Measurements from ENCODE around the gene FGD4.
"Not testable (repeated sequence)": the region's sequence is repeated elsewhere in the genome, so short reads cannot be mapped to it uniquely, and the experiment has no call there.

The FGD4 gene

GRCh38 chr12:32508626-32509025, 109.3 kb downstream of the FGD4 start:
- H3K14ac ChIP-seq (ENCODE audit: low read length) = no peak overlapping the region
- H3K9me3 ChIP-seq (replicated peaks in 1 of 2; ENCODE audit: control insufficient read depth in 2 of 2, insufficient read depth in 1 of 2, low read depth in 1 of 2, low read length in 2 of 2) = no peaks in the 10 kb centered on the region
- H4K91ac ChIP-seq (ENCODE audit: low read depth, low read length, poor library complexity) = no peak overlapping the region
- no peak overlapping the region for H2BK120ac ChIP-seq (ENCODE audit: low read depth, low read length)
- H3K18ac ChIP-seq (ENCODE audit: low read length) = no peak overlapping the region
- no peak overlapping the region for H2BK15ac ChIP-seq (ENCODE audit: low read length)
- H2BK12ac ChIP-seq (ENCODE audit: low read length) = no peak overlapping the region
- no peak overlapping the region for H4K8ac ChIP-seq (ENCODE audit: low read depth, low read length)
- no peak overlapping the region for H3K27ac ChIP-seq (replicated peaks; ENCODE audit: low read length)
- no CpG with 5 or more reads among the region's 3 CpGs for WGBS, 2 donors (ENCODE audit: extremely low coverage in 2 of 2, insufficient read length in 2 of 2, insufficient replicate concordance in 1 of 2)
- DNase-seq (ENCODE audit: low spot score) = no peak
- H3K4ac ChIP-seq (ENCODE audit: low read length) = no peak overlapping the region
- H3K79me1 ChIP-seq (ENCODE audit: low read depth, low read length) = no peaks in the 10 kb centered on the region
- no peak overlapping the region for H2AK5ac ChIP-seq (ENCODE audit: low read depth, low read length)
- H2AFZ ChIP-seq (ENCODE audit: low read length) = no peak overlapping the region
- no peak overlapping the region for H3K23ac ChIP-seq (ENCODE audit: low read depth, low read length, poor library complexity)
- H3K4me2 ChIP-seq (ENCODE audit: insufficient read depth, low read length, poor library complexity, severe bottlenecking) = no peak overlapping the region
- H3K36me3 ChIP-seq (replicated peaks in 1 of 2; ENCODE audit: control insufficient read depth in 2 of 2, insufficient read depth in 2 of 2, low read length in 2 of 2) = no peaks in the 10 kb centered on the region
- no peaks in the 10 kb centered on the region for H3K27me3 ChIP-seq (ENCODE audit: control insufficient read depth in 3 of 3, insufficient read depth in 3 of 3, low read depth in 1 of 3, low read length in 3 of 3)
- no peak overlapping the region for H2BK5ac ChIP-seq (ENCODE audit: low read length)
- H3K9ac ChIP-seq (ENCODE audit: low read depth, low read length, poor library complexity) = no peak overlapping the region
- H3K4me3 ChIP-seq (ENCODE audit: low read length in 2 of 2) = no peak overlapping the region
- peaks cover 23 to 24% of the 10 kb centered on the region in 2 donors for H3K4me1 ChIP-seq (ENCODE audit: control insufficient read depth in 2 of 2, insufficient read depth in 1 of 2, low read depth in 1 of 2, low read length in 2 of 2)

- Histone ChIP-seq H3K4me2 (ENCODE audit: insufficient read depth, low read length, poor library complexity, severe bottlenecking) (no peak overlapping the region), H3K4me1 (ENCODE audit: control insufficient read depth in 2 of 2, insufficient read depth in 1 of 2, low read depth in 1 of 2, low read length in 2 of 2) (peaks cover 19% of the 10 kb centered on the region in 2 donors), H2BK15ac (ENCODE audit: low read length) (no peak overlapping the region), H2AK5ac (ENCODE audit: low read depth, low read length) (no peak overlapping the region), H4K91ac (ENCODE audit: low read depth, low read length, poor library complexity) (no peak overlapping the region), H3K9me3 (replicated peaks in 1 of 2; ENCODE audit: control insufficient read depth in 2 of 2, insufficient read depth in 1 of 2, low read depth in 1 of 2, low read length in 2 of 2) (no peaks in the 10 kb centered on the region), H3K14ac (ENCODE audit: low read length) (no peak overlapping the region), H2AFZ (ENCODE audit: low read length) (no peak overlapping the region), H3K36me3 (replicated peaks in 1 of 2; ENCODE audit: control insufficient read depth in 2 of 2, insufficient read depth in 2 of 2, low read length in 2 of 2) (peaks cover 0 to 2% of the 10 kb centered on the region in 2 donors), H3K4me3 (ENCODE audit: low read length in 2 of 2) (no peak overlapping the region), H4K8ac (ENCODE audit: low read depth, low read length) (no peak overlapping the region), H2BK5ac (ENCODE audit: low read length) (no peak overlapping the region), H3K23ac (ENCODE audit: low read depth, low read length, poor library complexity) (no peak overlapping the region), H3K18ac (ENCODE audit: low read length) (no peak overlapping the region), H3K9ac (ENCODE audit: low read depth, low read length, poor library complexity) (no peak overlapping the region), H2BK12ac (ENCODE audit: low read length) (no peak overlapping the region), H2BK120ac (ENCODE audit: low read depth, low read length) (no peak overlapping the region), H3K27ac (replicated peaks; ENCODE audit: low read length) (no peak overlapping the region), H3K79me1 (ENCODE audit: low read depth, low read length) (no peaks in the 10 kb centered on the region), H3K4ac (ENCODE audit: low read length) (no peak overlapping the region), H3K27me3 (ENCODE audit: control insufficient read depth in 3 of 3, insufficient read depth in 3 of 3, low read depth in 1 of 3, low read length in 3 of 3) (no peaks in the 10 kb centered on the region)
- no peak for DNase-seq (ENCODE audit: low spot score)
- no CpG with 5 or more reads among the region's 2 CpGs for WGBS, 2 donors (ENCODE audit: extremely low coverage in 2 of 2, insufficient read length in 2 of 2, insufficient replicate concordance in 1 of 2)
These were observed 110.2 kb downstream of the FGD4 start for GRCh38 chr12:32509328-32510091.

GRCh38 chr12:32511976-32512375, 112.6 kb downstream of the FGD4 start:
- H3K18ac ChIP-seq (ENCODE audit: low read length); H4K91ac ChIP-seq (ENCODE audit: low read depth, low read length, poor library complexity); H3K27me3 ChIP-seq (ENCODE audit: control insufficient read depth in 3 of 3, insufficient read depth in 3 of 3, low read depth in 1 of 3, low read length in 3 of 3); H2BK120ac ChIP-seq (ENCODE audit: low read depth, low read length); H3K4me2 ChIP-seq (ENCODE audit: insufficient read depth, low read length, poor library complexity, severe bottlenecking); H3K4ac ChIP-seq (ENCODE audit: low read length); H2BK5ac ChIP-seq (ENCODE audit: low read length); H4K8ac ChIP-seq (ENCODE audit: low read depth, low read length); H2AK5ac ChIP-seq (ENCODE audit: low read depth, low read length); H3K79me1 ChIP-seq (ENCODE audit: low read depth, low read length); H3K23ac ChIP-seq (ENCODE audit: low read depth, low read length, poor library complexity); H2AFZ ChIP-seq (ENCODE audit: low read length); H3K4me3 ChIP-seq (ENCODE audit: low read length in 2 of 2); H3K9ac ChIP-seq (ENCODE audit: low read depth, low read length, poor library complexity); H2BK15ac ChIP-seq (ENCODE audit: low read length); H3K14ac ChIP-seq (ENCODE audit: low read length); H3K36me3 ChIP-seq (replicated peaks in 1 of 2; ENCODE audit: control insufficient read depth in 2 of 2, insufficient read depth in 2 of 2, low read length in 2 of 2); H3K27ac ChIP-seq (replicated peaks; ENCODE audit: low read length); DNase-seq (ENCODE audit: low spot score); H2BK12ac ChIP-seq (ENCODE audit: low read length); H3K9me3 ChIP-seq (replicated peaks in 1 of 2; ENCODE audit: control insufficient read depth in 2 of 2, insufficient read depth in 1 of 2, low read depth in 1 of 2, low read length in 2 of 2): not testable (repeated sequence)
- peaks cover 4 to 14% of the 10 kb centered on the region in 2 donors for H3K4me1 ChIP-seq (ENCODE audit: control insufficient read depth in 2 of 2, insufficient read depth in 1 of 2, low read depth in 1 of 2, low read length in 2 of 2)
- WGBS, 2 donors (ENCODE audit: extremely low coverage in 2 of 2, insufficient read length in 2 of 2, insufficient replicate concordance in 1 of 2) = no CpG with 5 or more reads among the region's 7 CpGs

GRCh38 chr12:32512379-32512778, 113.0 kb downstream of the FGD4 start:
- no peak overlapping the region for H2AK5ac ChIP-seq (ENCODE audit: low read depth, low read length)
- H2BK120ac ChIP-seq (ENCODE audit: low read depth, low read length) = no peak overlapping the region
- H3K27ac ChIP-seq (replicated peaks; ENCODE audit: low read length) = no peak overlapping the region
- peaks cover 4 to 14% of the 10 kb centered on the region in 2 donors for H3K4me1 ChIP-seq (ENCODE audit: control insufficient read depth in 2 of 2, insufficient read depth in 1 of 2, low read depth in 1 of 2, low read length in 2 of 2)
- H3K14ac ChIP-seq (ENCODE audit: low read length) = no peak overlapping the region
- H3K9ac ChIP-seq (ENCODE audit: low read depth, low read length, poor library complexity) = no peak overlapping the region
- H3K18ac ChIP-seq (ENCODE audit: low read length) = no peak overlapping the region
- WGBS, 2 donors (ENCODE audit: extremely low coverage in 2 of 2, insufficient read length in 2 of 2, insufficient replicate concordance in 1 of 2) = no CpG with 5 or more reads among the region's 2 CpGs
- H3K27me3 ChIP-seq (ENCODE audit: control insufficient read depth in 3 of 3, insufficient read depth in 3 of 3, low read depth in 1 of 3, low read length in 3 of 3) = no peaks in the 10 kb centered on the region
- H3K4ac ChIP-seq (ENCODE audit: low read length) = no peak overlapping the region
- H3K79me1 ChIP-seq (ENCODE audit: low read depth, low read length) = no peaks in the 10 kb centered on the region
- H2BK12ac ChIP-seq (ENCODE audit: low read length) = no peak overlapping the region
- no peaks in the 10 kb centered on the region for H3K9me3 ChIP-seq (replicated peaks in 1 of 2; ENCODE audit: control insufficient read depth in 2 of 2, insufficient read depth in 1 of 2, low read depth in 1 of 2, low read length in 2 of 2)
- H2BK5ac ChIP-seq (ENCODE audit: low read length) = no peak overlapping the region
- H4K8ac ChIP-seq (ENCODE audit: low read depth, low read length) = no peak overlapping the region
- H3K4me2 ChIP-seq (ENCODE audit: insufficient read depth, low read length, poor library complexity, severe bottlenecking) = no peak overlapping the region
- no peak overlapping the region for H2AFZ ChIP-seq (ENCODE audit: low read length)
- no peak overlapping the region for H2BK15ac ChIP-seq (ENCODE audit: low read length)
- no peak overlapping the region for H3K23ac ChIP-seq (ENCODE audit: low read depth, low read length, poor library complexity)
- H4K91ac ChIP-seq (ENCODE audit: low read depth, low read length, poor library complexity) = no peak overlapping the region
- no peak overlapping the region for H3K4me3 ChIP-seq (ENCODE audit: low read length in 2 of 2)
- DNase-seq (ENCODE audit: low spot score) = no peak
- peaks cover 0 to 10% of the 10 kb centered on the region in 2 donors for H3K36me3 ChIP-seq (replicated peaks in 1 of 2; ENCODE audit: control insufficient read depth in 2 of 2, insufficient read depth in 2 of 2, low read length in 2 of 2)

All from neuronal stem cell (in vitro differentiated cells).